GM13977 (cell line): ENCODE results near the gene KCNJ10.
A peak's percentile ranks its signal among the peaks of the same experiment; 100 is the strongest.

Experiments
- DNase-seq: peaks from one replicate; pipeline ENCODE4 v3.0.0; 2012; ENCODE audit warnings: low spot score
- CTCF ChIP-seq: IDR thresholded peaks from 2 replicates; pipeline ENCODE4 v1.5.1; 2012; ENCODE audit warnings: mild to moderate bottlenecking, control low read depth; ENCODE audit not compliant: insufficient read depth; ENCODE audit errors: extremely low read depth, missing control alignments
- in situ Hi-C: fragments of 300-500 bp; cut with MboI; formaldehyde crosslinking; loops from one replicate; pipeline ENCODE4 v1.12.0; 2022; ENCODE audit warnings: low sequenced_read_pairs, low pct_unique_long_range_greater_than_20kb, mixed read lengths, inconsistent platforms; ENCODE audit not compliant: unreplicated experiment

The KCNJ10 gene

GRCh38 chr1:160083968-160084770 lies 14.2 kb upstream of the KCNJ10 start:
- in situ Hi-C loops, result loop anchor here (5.0 kb wide), 1 partner anchor 37 kb away; no protein-coding TSS in a partner anchor
- peak; percentile 93 for TF ChIP-seq CTCF
- DNase-seq, result peak; percentile 91

- DNase-seq, result no peak
- no peak for TF ChIP-seq CTCF
- in situ Hi-C loops, result loop anchor here (5.0 kb wide), 1 partner anchor 36 kb away; no protein-coding TSS in a partner anchor
Observed at GRCh38 chr1:160082926-160083325, 13.0 kb upstream of the KCNJ10 start.

GRCh38 chr1:160082487-160082886 lies 12.5 kb upstream of the KCNJ10 start:
- in situ Hi-C loops, result loop anchor here (5.0 kb wide), 1 partner anchor 35 kb away; no protein-coding TSS in a partner anchor
- no peak for DNase-seq
- TF ChIP-seq CTCF, result no peak

GRCh38 chr1:160081261-160081936 lies 11.4 kb upstream of the KCNJ10 start, which contains the start of gene KCNJ9:
KCNJ9 (plus strand) TSS chr1:160081538; CDS start chr1:160084031, 2,493 bp downstream.
- no peak for DNase-seq
- in situ Hi-C loops, result loop anchor here (5.0 kb wide), 1 partner anchor 34 kb away; no protein-coding TSS in a partner anchor
- TF ChIP-seq CTCF, result no peak

GRCh38 chr1:160080381-160081100 lies 10.6 kb upstream of the KCNJ10 start:
- no peak for DNase-seq
- in situ Hi-C loops, result loop anchor here (5.0 kb wide), 1 partner anchor 33 kb away; no protein-coding TSS in a partner anchor
- no peak for TF ChIP-seq CTCF

- TF ChIP-seq CTCF, result no peak
- in situ Hi-C loops, result no loop called here
- no peak for DNase-seq
Observed at GRCh38 chr1:160079448-160079847, 9.5 kb upstream of the KCNJ10 start.
